Endothelial cell of umbilical vein (primary cell): Measurements from ENCODE around the gene TRIM27. TPM values are rescaled to one million over a fixed set of nuclear protein-coding genes. Genes with fewer than 3 reads are reported as not detected.

ENCODE experiments used
- BruUV-seq: library from RNA; stranded (reverse); fragments of 400-500 nt; replicated peaks from 2 replicates; lab custom pipeline; 2021; lab: Mats Ljungman, UMichigan
- CTCF ChIA-PET: fragments of 300-600, 350-600 bp; sonication (Branson Sonifier 250); formaldehyde crosslinking; loops from one replicate; lab custom pipeline; 2021; ENCODE audit warnings: antibody characterized with exemption, inconsistent platforms; lab: Charles Lee
- POLR2A ChIA-PET: fragments of 300-600, 350-600 bp; sonication (Branson Sonifier 250); formaldehyde crosslinking; loops from one replicate; lab custom pipeline; 2021; ENCODE audit warnings: antibody characterized with exemption, inconsistent platforms; lab: Charles Lee
- DNase-seq: peaks from one replicate; pipeline ENCODE4 v3.0.0-alpha.2; 2011; ENCODE audit warnings: low read depth, low spot score
- FAIRE-seq: peaks from 2 replicates; lab custom pipeline; 2011; peaks lifted over from hg19 to GRCh38; lab: Jason Lieb, UNC
- H2AFZ ChIP-seq: 2 replicates; pipeline ENCODE4 v1.6.0; 2012; ENCODE audit warnings: low read depth, low read length, control low read depth, inconsistent platforms
- H3K27ac ChIP-seq: 2 replicates; pipeline ENCODE4 v1.5.1; 2011; ENCODE audit warnings: low read depth, mild to moderate bottlenecking, control low read depth, low read length, moderate library complexity; ENCODE audit not compliant: insufficient read depth
- H3K27me3 ChIP-seq, 2 experiments: 2 replicates each; pipeline versions ENCODE4 v1.6.0 to v1.6.1; 2011; ENCODE audit warnings: low read length in 2 of 2, mixed read lengths in 1 of 2; ENCODE audit not compliant: control insufficient read depth in 2 of 2, insufficient read depth in 2 of 2
- H3K36me3 ChIP-seq, 2 experiments: 2 replicates in 1 of 2; 3 replicates in 1 of 2; pipeline ENCODE4 v1.5.1; 2011; ENCODE audit warnings: low read length in 2 of 2, mild to moderate bottlenecking in 1 of 2, moderate library complexity in 1 of 2; ENCODE audit not compliant: control insufficient read depth in 2 of 2, insufficient read depth in 2 of 2; ENCODE audit errors: extremely low read depth in 1 of 2
- H3K4me1 ChIP-seq: 3 replicates; pipeline ENCODE4 v1.5.1; 2011; ENCODE audit warnings: mild to moderate bottlenecking, low read length; ENCODE audit not compliant: control insufficient read depth, insufficient read depth; ENCODE audit errors: extremely low read depth
- H3K4me2 ChIP-seq: 2 replicates; pipeline ENCODE4 v1.6.1; 2011; ENCODE audit warnings: low read length, control low read depth, mixed read lengths; ENCODE audit not compliant: insufficient read depth
- H3K4me3 ChIP-seq, 3 experiments: fragments of 200-600 bp in 1 of 3; sonication (generic), shearing (Covaris generic) in 1 of 3; replicated peaks in 1 of 3; 2 replicates each; pipeline ENCODE4 v1.5.1; 2011 to 2016; ENCODE audit warnings: control low read depth in 3 of 3, low read length in 3 of 3, mild to moderate bottlenecking in 2 of 3, inconsistent platforms in 1 of 3, low read depth in 1 of 3, moderate library complexity in 1 of 3; ENCODE audit not compliant: insufficient read depth in 1 of 3
- H3K79me2 ChIP-seq: 2 replicates; pipeline ENCODE4 v1.6.0; 2012; ENCODE audit warnings: low read length, inconsistent platforms; ENCODE audit not compliant: control insufficient read depth, insufficient read depth
- H3K9ac ChIP-seq: replicated peaks from 2 replicates; pipeline ENCODE3; 2011; ENCODE audit warnings: low read length, control low read depth; ENCODE audit not compliant: insufficient read depth; ENCODE audit errors: extremely low read depth
- H3K9me1 ChIP-seq: replicated peaks from 3 replicates; pipeline ENCODE4 v1.6.0; 2011; ENCODE audit warnings: mild to moderate bottlenecking, low read length; ENCODE audit not compliant: control insufficient read depth, insufficient read depth; ENCODE audit errors: extremely low read depth
- H3K9me3 ChIP-seq: replicated peaks from 2 replicates; pipeline ENCODE4 v1.5.1; 2012; ENCODE audit warnings: low read length, inconsistent platforms; ENCODE audit not compliant: control insufficient read depth, insufficient read depth
- H4K20me1 ChIP-seq: replicated peaks from 2 replicates; pipeline ENCODE3; 2011; ENCODE audit warnings: mild to moderate bottlenecking, low read length; ENCODE audit not compliant: control insufficient read depth, insufficient read depth; ENCODE audit errors: extremely low read depth
- EZH2 ChIP-seq: IDR thresholded peaks from 2 replicates; pipeline ENCODE4 v1.6.1; 2012; ENCODE audit warnings: borderline replicate concordance, low read depth, mild to moderate bottlenecking, moderate library complexity, low read length, inconsistent platforms; ENCODE audit not compliant: severe bottlenecking
- FOS ChIP-seq: IDR thresholded peaks from 2 replicates; pipeline ENCODE4 v1.6.1; 2011; ENCODE audit warnings: mild to moderate bottlenecking, low read length, moderate library complexity, borderline replicate concordance; ENCODE audit not compliant: insufficient read depth
- GATA2 ChIP-seq: IDR thresholded peaks from 2 replicates; pipeline ENCODE4 v1.7.0; 2011; ENCODE audit warnings: low read depth, mild to moderate bottlenecking, moderate library complexity, mixed read lengths, low read length; ENCODE audit not compliant: insufficient read length, insufficient read depth
- JUN ChIP-seq: IDR thresholded peaks from 2 replicates; pipeline ENCODE4 v1.6.1; 2011; ENCODE audit warnings: borderline replicate concordance, low read depth; ENCODE audit not compliant: insufficient read length, insufficient read depth
- MYC ChIP-seq: IDR thresholded peaks from one replicate; pipeline ENCODE4 v1.6.1; 2011; ENCODE audit warnings: mild to moderate bottlenecking, low read depth, low read length
- POLR2A ChIP-seq: IDR thresholded peaks from 2 replicates; pipeline ENCODE4 v1.6.1; 2012; ENCODE audit warnings: low read depth, mild to moderate bottlenecking, control low read depth, low read length
- POLR2AphosphoS5 ChIP-seq: IDR thresholded peaks from 2 replicates; pipeline ENCODE4 v1.6.1; 2012; ENCODE audit warnings: low read depth, mild to moderate bottlenecking, control low read depth, low read length, moderate library complexity; ENCODE audit not compliant: insufficient read depth
- dilution Hi-C: fragments of 300-500 bp; cut with MboI; formaldehyde crosslinking; loops from one replicate; pipeline ENCODE4 v1.15.0; 2019; ENCODE audit warnings: low sequenced_read_pairs; ENCODE audit not compliant: extremely low pct_ligation_motif_present
- intact Hi-C: fragments of 100-400 bp; cut with micrococcal nuclease; formaldehyde crosslinking; loops from one replicate; pipeline ENCODE4 v1.10.0; 2022
- polyA plus RNA-seq, 4 experiments: library from polyadenylated mRNA; depleted of rRNA in 3 of 4; stranded (reverse) in 3 of 4; unstranded in 1 of 4; fragments of >200 nt; gene quantifications; 2 replicates each; pipeline versions ENCODE4 v1.2.1 to v1.2.3, GENCODE V29; 2011 to 2012; ENCODE audit warnings: missing spikeins in 1 of 4
- total RNA-seq: library from RNA; stranded (reverse); gene quantifications from 2 replicates; pipeline ENCODE4 v1.2.3, GENCODE V29; 2021
- TF ChIP-seq, protein P1 (sequence below), 2 donors: IDR thresholded peaks; 1 replicate in 1 of 2; 2 replicates in 1 of 2; pipeline ENCODE4 v1.5.1; 2011; ENCODE audit warnings: low read length in 2 of 2, mild to moderate bottlenecking in 2 of 2, moderate library complexity in 2 of 2, control low read depth in 1 of 2, inconsistent platforms in 1 of 2, low read depth in 1 of 2; ENCODE audit not compliant: insufficient read depth in 1 of 2; ENCODE audit errors: extremely low read depth in 1 of 2
- TF ChIP-seq, protein P2 (sequence below): IDR thresholded peaks from 2 replicates; pipeline ENCODE4 v1.6.1; 2011; ENCODE audit not compliant: insufficient read depth, insufficient read length

The TRIM27 gene
- total and polyA plus RNA-seq, 2 donors (not counting 3 experiments of a cell fraction or from before 2014, with no cell fraction given): 67.1 to 69.2 TPM

DNA sequence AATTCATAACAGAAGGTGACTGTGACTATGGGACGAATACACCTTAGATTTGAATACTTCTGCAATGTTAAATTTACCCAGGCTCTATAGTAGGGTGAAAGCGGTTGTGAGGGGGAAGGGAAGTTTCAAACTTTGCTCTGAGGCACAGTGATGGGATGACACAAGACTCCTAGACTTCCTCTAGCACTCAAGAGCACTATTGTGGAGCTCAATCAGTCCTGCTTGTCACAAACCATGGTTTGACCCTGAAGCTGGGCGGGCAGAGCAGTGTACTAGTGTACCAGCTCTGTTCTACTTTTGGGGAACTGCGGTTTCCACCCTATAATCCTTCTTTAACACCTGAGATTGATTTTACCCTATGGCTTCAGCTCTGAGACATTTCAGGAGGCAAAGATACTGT lies 17.1 kb downstream of the TRIM27 start:
- Histone ChIP-seq H3K4me3 (no peak overlapping the region), H3K4me2 (no peak overlapping the region), H3K9ac (no peak overlapping the region), H3K27ac (no peak overlapping the region), H3K27me3 (no peaks in the 10 kb centered on the region), H3K9me1 (no peaks in the 10 kb centered on the region), H3K79me2 (no peaks in the 10 kb centered on the region), H4K20me1 (no peaks in the 10 kb centered on the region), H3K4me1 (no peaks in the 10 kb centered on the region), H2AFZ (no peak overlapping the region), H3K9me3 (no peaks in the 10 kb centered on the region), H3K36me3 (peaks cover 39 to 52% of the 10 kb centered on the region in 2 experiments)
- dilution Hi-C loops: no loop called here
- DNase-seq: no peak
- no peak for FAIRE-seq
- intact Hi-C loops: loop anchor here (2.0 kb wide), 1 partner anchor 16 kb away; the partner anchor contains the start of gene TRIM27
- POLR2A ChIA-PET: no interaction called here
- CTCF ChIA-PET: no interaction called here
- no peak for TF ChIP-seq POLR2A
- no peak for TF ChIP-seq GATA2
- no peak for TF ChIP-seq FOS
- TF ChIP-seq MYC: no peak
- no peak for TF ChIP-seq POLR2AphosphoS5
- TF ChIP-seq JUN: no peak
- TF ChIP-seq, protein P1, sequence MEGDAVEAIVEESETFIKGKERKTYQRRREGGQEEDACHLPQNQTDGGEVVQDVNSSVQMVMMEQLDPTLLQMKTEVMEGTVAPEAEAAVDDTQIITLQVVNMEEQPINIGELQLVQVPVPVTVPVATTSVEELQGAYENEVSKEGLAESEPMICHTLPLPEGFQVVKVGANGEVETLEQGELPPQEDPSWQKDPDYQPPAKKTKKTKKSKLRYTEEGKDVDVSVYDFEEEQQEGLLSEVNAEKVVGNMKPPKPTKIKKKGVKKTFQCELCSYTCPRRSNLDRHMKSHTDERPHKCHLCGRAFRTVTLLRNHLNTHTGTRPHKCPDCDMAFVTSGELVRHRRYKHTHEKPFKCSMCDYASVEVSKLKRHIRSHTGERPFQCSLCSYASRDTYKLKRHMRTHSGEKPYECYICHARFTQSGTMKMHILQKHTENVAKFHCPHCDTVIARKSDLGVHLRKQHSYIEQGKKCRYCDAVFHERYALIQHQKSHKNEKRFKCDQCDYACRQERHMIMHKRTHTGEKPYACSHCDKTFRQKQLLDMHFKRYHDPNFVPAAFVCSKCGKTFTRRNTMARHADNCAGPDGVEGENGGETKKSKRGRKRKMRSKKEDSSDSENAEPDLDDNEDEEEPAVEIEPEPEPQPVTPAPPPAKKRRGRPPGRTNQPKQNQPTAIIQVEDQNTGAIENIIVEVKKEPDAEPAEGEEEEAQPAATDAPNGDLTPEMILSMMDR (IDR thresholded peaks at IDR 0.05; ENCODE audit: extremely low read depth in 1 of 2, insufficient read depth in 1 of 2, low read depth in 1 of 2, low read length in 2 of 2): no peak
- TF ChIP-seq, protein P2, sequence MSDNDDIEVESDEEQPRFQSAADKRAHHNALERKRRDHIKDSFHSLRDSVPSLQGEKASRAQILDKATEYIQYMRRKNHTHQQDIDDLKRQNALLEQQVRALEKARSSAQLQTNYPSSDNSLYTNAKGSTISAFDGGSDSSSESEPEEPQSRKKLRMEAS: no peak
- no peak for TF ChIP-seq EZH2
- no TSS peak for BruUV-seq
